ENCODE results near the gene UTP25. TPM values are rescaled to one million over a fixed set of nuclear protein-coding genes. Genes with fewer than 3 reads are reported as not detected.

UTP25 gene
- total RNA-seq, 2 experiments from 2014 or later = 10.5 to 12.8 TPM

- H2AFZ ChIP-seq (ENCODE audit: low read length) = no peak overlapping the region
- no peaks in the 10 kb centered on the region for H3K9me3 ChIP-seq (ENCODE audit: low read length)
- H3K27ac ChIP-seq (ENCODE audit: low read depth, low read length, poor library complexity, severe bottlenecking) = no peak overlapping the region
- no peak overlapping the region for H3K4me2 ChIP-seq (ENCODE audit: low read length)
- no peaks in the 10 kb centered on the region for H3K79me2 ChIP-seq (ENCODE audit: insufficient read depth, low read depth, low read length)
- TF ChIP-seq EZH2phosphoT487 (IDR thresholded peaks at IDR 0.05; ENCODE audit: borderline replicate concordance, low read depth, low read length) = no peak
- TF ChIP-seq, protein P1, sequence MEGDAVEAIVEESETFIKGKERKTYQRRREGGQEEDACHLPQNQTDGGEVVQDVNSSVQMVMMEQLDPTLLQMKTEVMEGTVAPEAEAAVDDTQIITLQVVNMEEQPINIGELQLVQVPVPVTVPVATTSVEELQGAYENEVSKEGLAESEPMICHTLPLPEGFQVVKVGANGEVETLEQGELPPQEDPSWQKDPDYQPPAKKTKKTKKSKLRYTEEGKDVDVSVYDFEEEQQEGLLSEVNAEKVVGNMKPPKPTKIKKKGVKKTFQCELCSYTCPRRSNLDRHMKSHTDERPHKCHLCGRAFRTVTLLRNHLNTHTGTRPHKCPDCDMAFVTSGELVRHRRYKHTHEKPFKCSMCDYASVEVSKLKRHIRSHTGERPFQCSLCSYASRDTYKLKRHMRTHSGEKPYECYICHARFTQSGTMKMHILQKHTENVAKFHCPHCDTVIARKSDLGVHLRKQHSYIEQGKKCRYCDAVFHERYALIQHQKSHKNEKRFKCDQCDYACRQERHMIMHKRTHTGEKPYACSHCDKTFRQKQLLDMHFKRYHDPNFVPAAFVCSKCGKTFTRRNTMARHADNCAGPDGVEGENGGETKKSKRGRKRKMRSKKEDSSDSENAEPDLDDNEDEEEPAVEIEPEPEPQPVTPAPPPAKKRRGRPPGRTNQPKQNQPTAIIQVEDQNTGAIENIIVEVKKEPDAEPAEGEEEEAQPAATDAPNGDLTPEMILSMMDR (conservative IDR thresholded peaks at IDR 0.05; ENCODE audit: low read length) = no peak
- H3K4me1 ChIP-seq (ENCODE audit: insufficient read depth, low read length, poor library complexity, severe bottlenecking) = no peaks in the 10 kb centered on the region
- intact Hi-C loops (cut with micrococcal nuclease; ENCODE audit: unreplicated experiment) = no loop called here
- H3K4me3 ChIP-seq (ENCODE audit: low read depth, low read length, poor library complexity, severe bottlenecking) = no peak overlapping the region
- H3K9me2 ChIP-seq (ENCODE audit: insufficient read depth, low read length) = no peaks in the 10 kb centered on the region
- no peak for DNase-seq (ENCODE audit: low spot score)
- CTCF ChIA-PET (ENCODE audit: unreplicated experiment) = interaction anchor here (0.6 kb wide), 1 partner anchor 15 kb away, joined by 3 read pairs; no protein-coding TSS in a partner anchor
- no peaks in the 10 kb centered on the region for H4K20me1 ChIP-seq (ENCODE audit: insufficient read depth, low read length)
- no peaks in the 10 kb centered on the region for H3K36me3 ChIP-seq (ENCODE audit: insufficient read depth, low read length)
- BruUV-seq (replicated peaks) = no TSS peak
- POLR2A ChIA-PET = interaction anchor here (0.6 to 3.1 kb wide), 5 partner anchors 14 to 1302 kb away, joined by 3 to 23 read pairs (median 3); no protein-coding TSS in a partner anchor
These were observed 20.3 kb upstream of the UTP25 start for GRCh38 chr1:209807509-209807908.

DNA sequence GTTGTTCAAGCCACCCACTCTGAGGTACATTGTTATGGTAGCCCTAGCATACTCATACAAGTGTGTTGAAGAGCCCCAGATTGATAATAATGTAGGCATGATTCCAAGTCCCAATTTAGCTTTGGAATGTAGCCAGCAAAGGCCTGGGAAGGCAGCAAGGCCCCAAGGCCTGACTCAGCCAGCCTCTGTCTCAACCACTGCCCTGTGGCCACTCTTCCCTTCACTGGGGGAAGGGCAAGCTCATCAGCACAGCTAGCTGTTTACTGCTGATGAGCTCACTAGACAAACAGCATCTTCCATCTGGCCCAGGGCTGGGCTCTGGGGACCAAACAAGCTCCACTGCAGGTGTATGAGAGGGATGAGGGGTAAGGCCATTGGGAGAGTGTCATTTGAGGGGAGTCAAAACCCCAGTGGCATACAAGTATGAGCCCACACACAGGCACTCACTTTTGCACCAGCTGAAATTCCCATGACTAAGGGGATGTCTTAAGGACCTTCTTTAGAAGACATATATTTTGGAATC lies 19.7 kb upstream of the UTP25 start:
- TF ChIP-seq, protein P1 (conservative IDR thresholded peaks at IDR 0.05; ENCODE audit: low read length) = no peak
- no peak for TF ChIP-seq EZH2phosphoT487 (IDR thresholded peaks at IDR 0.05; ENCODE audit: borderline replicate concordance, low read depth, low read length)
- ChIA-PET CTCF (ENCODE audit: unreplicated experiment) (interaction anchor here (0.6 kb wide), 1 partner anchor 15 kb away, joined by 3 read pairs; no protein-coding TSS in a partner anchor), POLR2A (interaction anchor here (0.6 to 3.1 kb wide), 6 partner anchors 13 to 1301 kb away, joined by 3 to 23 read pairs (median 3); no protein-coding TSS in a partner anchor)
- Histone ChIP-seq H3K4me1 (ENCODE audit: insufficient read depth, low read length, poor library complexity, severe bottlenecking) (no peaks in the 10 kb centered on the region), H3K4me2 (ENCODE audit: low read length) (no peak overlapping the region), H4K20me1 (ENCODE audit: insufficient read depth, low read length) (no peaks in the 10 kb centered on the region), H3K9me3 (ENCODE audit: low read length) (no peaks in the 10 kb centered on the region), H3K27ac (ENCODE audit: low read depth, low read length, poor library complexity, severe bottlenecking) (no peak overlapping the region), H3K9me2 (ENCODE audit: insufficient read depth, low read length) (no peaks in the 10 kb centered on the region), H3K4me3 (ENCODE audit: low read depth, low read length, poor library complexity, severe bottlenecking) (no peak overlapping the region), H3K79me2 (ENCODE audit: insufficient read depth, low read depth, low read length) (no peaks in the 10 kb centered on the region), H2AFZ (ENCODE audit: low read length) (no peak overlapping the region), H3K36me3 (ENCODE audit: insufficient read depth, low read length) (no peaks in the 10 kb centered on the region)
- intact Hi-C loops (cut with micrococcal nuclease; ENCODE audit: unreplicated experiment) = no loop called here
- DNase-seq (ENCODE audit: low spot score) = no peak
- BruUV-seq (replicated peaks) = no TSS peak

GRCh38 chr1:209809611-209810010 lies 18.2 kb upstream of the UTP25 start:
- TF ChIP-seq, protein P1 (conservative IDR thresholded peaks at IDR 0.05; ENCODE audit: low read length) = no peak
- no peak for TF ChIP-seq EZH2phosphoT487 (IDR thresholded peaks at IDR 0.05; ENCODE audit: borderline replicate concordance, low read depth, low read length)
- H3K4me3 ChIP-seq (ENCODE audit: low read depth, low read length, poor library complexity, severe bottlenecking) = no peak overlapping the region
- no peaks in the 10 kb centered on the region for H3K9me3 ChIP-seq (ENCODE audit: low read length)
- H3K4me1 ChIP-seq (ENCODE audit: insufficient read depth, low read length, poor library complexity, severe bottlenecking) = no peaks in the 10 kb centered on the region
- ChIA-PET POLR2A (no interaction called here), CTCF (ENCODE audit: unreplicated experiment) (no interaction called here)
- no peaks in the 10 kb centered on the region for H3K36me3 ChIP-seq (ENCODE audit: insufficient read depth, low read length)
- no TSS peak for BruUV-seq (replicated peaks)
- no peak overlapping the region for H3K27ac ChIP-seq (ENCODE audit: low read depth, low read length, poor library complexity, severe bottlenecking)
- no peak overlapping the region for H3K4me2 ChIP-seq (ENCODE audit: low read length)
- H3K9me2 ChIP-seq (ENCODE audit: insufficient read depth, low read length) = no peaks in the 10 kb centered on the region
- intact Hi-C loops (cut with micrococcal nuclease; ENCODE audit: unreplicated experiment) = no loop called here
- H2AFZ ChIP-seq (ENCODE audit: low read length) = no peak overlapping the region
- H4K20me1 ChIP-seq (ENCODE audit: insufficient read depth, low read length) = no peaks in the 10 kb centered on the region
- no peaks in the 10 kb centered on the region for H3K79me2 ChIP-seq (ENCODE audit: insufficient read depth, low read depth, low read length)
- DNase-seq (ENCODE audit: low spot score) = no peak
